ENCODE measurements around the gene LCORL.

DNA sequence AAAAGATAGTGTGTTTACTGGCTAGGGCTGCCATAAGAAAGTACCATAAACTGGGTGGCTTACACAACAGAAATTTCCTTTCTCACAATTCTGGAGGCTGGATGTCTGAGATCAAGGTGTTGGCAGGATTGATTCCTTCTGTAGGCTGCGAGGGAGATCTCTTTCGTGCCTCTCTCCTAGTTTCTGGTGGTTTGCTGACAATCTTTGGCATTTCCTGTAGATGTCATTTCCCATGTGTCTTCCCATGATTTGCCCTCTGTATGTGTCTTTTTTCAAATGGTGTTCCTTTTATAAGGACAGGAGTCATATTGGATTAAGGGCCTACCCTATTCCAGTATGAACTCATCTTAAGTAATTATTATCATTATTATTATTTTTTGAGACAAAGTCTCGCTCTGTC is 27.9 kb upstream of the LCORL start:
- TF ChIP-seq, protein P1, sequence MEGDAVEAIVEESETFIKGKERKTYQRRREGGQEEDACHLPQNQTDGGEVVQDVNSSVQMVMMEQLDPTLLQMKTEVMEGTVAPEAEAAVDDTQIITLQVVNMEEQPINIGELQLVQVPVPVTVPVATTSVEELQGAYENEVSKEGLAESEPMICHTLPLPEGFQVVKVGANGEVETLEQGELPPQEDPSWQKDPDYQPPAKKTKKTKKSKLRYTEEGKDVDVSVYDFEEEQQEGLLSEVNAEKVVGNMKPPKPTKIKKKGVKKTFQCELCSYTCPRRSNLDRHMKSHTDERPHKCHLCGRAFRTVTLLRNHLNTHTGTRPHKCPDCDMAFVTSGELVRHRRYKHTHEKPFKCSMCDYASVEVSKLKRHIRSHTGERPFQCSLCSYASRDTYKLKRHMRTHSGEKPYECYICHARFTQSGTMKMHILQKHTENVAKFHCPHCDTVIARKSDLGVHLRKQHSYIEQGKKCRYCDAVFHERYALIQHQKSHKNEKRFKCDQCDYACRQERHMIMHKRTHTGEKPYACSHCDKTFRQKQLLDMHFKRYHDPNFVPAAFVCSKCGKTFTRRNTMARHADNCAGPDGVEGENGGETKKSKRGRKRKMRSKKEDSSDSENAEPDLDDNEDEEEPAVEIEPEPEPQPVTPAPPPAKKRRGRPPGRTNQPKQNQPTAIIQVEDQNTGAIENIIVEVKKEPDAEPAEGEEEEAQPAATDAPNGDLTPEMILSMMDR (IDR thresholded peaks at IDR 0.05; ENCODE audit: low read length), result no peak
- no peak for TF ChIP-seq EZH2 (optimal IDR thresholded peaks at IDR 0.05; ENCODE audit: low read depth, low read length)

Measured in MM.1S (cell line).